ENCODE results near the gene TMEM38B.
"Not testable (repeated sequence)": the region's sequence is repeated elsewhere in the genome, so short reads cannot be mapped to it uniquely, and the experiment has no call there.

TMEM38B gene

GRCh38 chr9:105706156-105706555 lies 11.8 kb downstream of the TMEM38B start:
- Histone ChIP-seq H3K9ac (ENCODE audit: low read depth, low read length) (no peak overlapping the region), H3K4me1 (ENCODE audit: control insufficient read depth, insufficient read depth, low read length) (no peaks in the 10 kb centered on the region), H3K4me3 (ENCODE audit: low read depth, low read length) (no peak overlapping the region)

GRCh38 chr9:105708405-105708804 lies 14.1 kb downstream of the TMEM38B start:
- no peak overlapping the region for H3K4me3 ChIP-seq (ENCODE audit: low read depth, low read length)
- no peaks in the 10 kb centered on the region for H3K27me3 ChIP-seq (ENCODE audit: control insufficient read depth, insufficient read depth, low read length)
- H3K36me3 ChIP-seq (ENCODE audit: control insufficient read depth, insufficient read depth, low read length), result peaks cover 4% of the 10 kb centered on the region
- H3K9ac ChIP-seq (ENCODE audit: low read depth, low read length), result no peak overlapping the region
- H3K4me1 ChIP-seq (ENCODE audit: control insufficient read depth, insufficient read depth, low read length), result no peaks in the 10 kb centered on the region
- no peaks in the 10 kb centered on the region for H3K9me3 ChIP-seq (ENCODE audit: control insufficient read depth, insufficient read depth, low read length)

More at GRCh38 chr9:105706156-105706555, 11.8 kb downstream of the TMEM38B start:
- peaks cover 4% of the 10 kb centered on the region for H3K36me3 ChIP-seq (ENCODE audit: control insufficient read depth, insufficient read depth, low read length)
- no peaks in the 10 kb centered on the region for H3K27me3 ChIP-seq (ENCODE audit: control insufficient read depth, insufficient read depth, low read length)
- H3K9me3 ChIP-seq (ENCODE audit: control insufficient read depth, insufficient read depth, low read length), result no peaks in the 10 kb centered on the region

- H3K4me1 ChIP-seq (ENCODE audit: control insufficient read depth, insufficient read depth, low read length), result no peaks in the 10 kb centered on the region
- peaks cover 4% of the 10 kb centered on the region for H3K36me3 ChIP-seq (ENCODE audit: control insufficient read depth, insufficient read depth, low read length)
These were observed 16.3 kb downstream of the TMEM38B start for GRCh38 chr9:105710638-105711037.

GRCh38 chr9:105711867-105712266 lies 17.5 kb downstream of the TMEM38B start:
- Histone ChIP-seq H3K4me1 (ENCODE audit: control insufficient read depth, insufficient read depth, low read length) (no peaks in the 10 kb centered on the region), H3K9me3 (ENCODE audit: control insufficient read depth, insufficient read depth, low read length) (no peaks in the 10 kb centered on the region), H3K36me3 (ENCODE audit: control insufficient read depth, insufficient read depth, low read length) (peaks cover 4% of the 10 kb centered on the region), H3K27me3 (ENCODE audit: control insufficient read depth, insufficient read depth, low read length) (no peaks in the 10 kb centered on the region), H3K4me3 (ENCODE audit: low read depth, low read length) (no peak overlapping the region), H3K9ac (ENCODE audit: low read depth, low read length) (no peak overlapping the region)

More at GRCh38 chr9:105710638-105711037, 16.3 kb downstream of the TMEM38B start:
- Histone ChIP-seq H3K9ac (ENCODE audit: low read depth, low read length) (no peak overlapping the region), H3K27me3 (ENCODE audit: control insufficient read depth, insufficient read depth, low read length) (no peaks in the 10 kb centered on the region), H3K4me3 (ENCODE audit: low read depth, low read length) (no peak overlapping the region), H3K9me3 (ENCODE audit: control insufficient read depth, insufficient read depth, low read length) (no peaks in the 10 kb centered on the region)

GRCh38 chr9:105712297-105712696 lies 18.0 kb downstream of the TMEM38B start:
- Histone ChIP-seq H3K9ac (ENCODE audit: low read depth, low read length) (no peak overlapping the region), H3K27me3 (ENCODE audit: control insufficient read depth, insufficient read depth, low read length) (no peaks in the 10 kb centered on the region), H3K4me1 (ENCODE audit: control insufficient read depth, insufficient read depth, low read length) (no peaks in the 10 kb centered on the region), H3K9me3 (ENCODE audit: control insufficient read depth, insufficient read depth, low read length) (no peaks in the 10 kb centered on the region), H3K36me3 (ENCODE audit: control insufficient read depth, insufficient read depth, low read length) (peaks cover 4% of the 10 kb centered on the region), H3K4me3 (ENCODE audit: low read depth, low read length) (no peak overlapping the region)

GRCh38 chr9:105712773-105713172 lies 18.4 kb downstream of the TMEM38B start:
- Histone ChIP-seq H3K36me3 (ENCODE audit: control insufficient read depth, insufficient read depth, low read length) (peaks cover 4% of the 10 kb centered on the region), H3K9ac (ENCODE audit: low read depth, low read length) (no peak overlapping the region), H3K9me3 (ENCODE audit: control insufficient read depth, insufficient read depth, low read length) (no peaks in the 10 kb centered on the region), H3K4me1 (ENCODE audit: control insufficient read depth, insufficient read depth, low read length) (no peaks in the 10 kb centered on the region), H3K4me3 (ENCODE audit: low read depth, low read length) (no peak overlapping the region), H3K27me3 (ENCODE audit: control insufficient read depth, insufficient read depth, low read length) (no peaks in the 10 kb centered on the region)

- H3K27me3 ChIP-seq (ENCODE audit: control insufficient read depth, insufficient read depth, low read length), result no peaks in the 10 kb centered on the region
- no peaks in the 10 kb centered on the region for H3K4me1 ChIP-seq (ENCODE audit: control insufficient read depth, insufficient read depth, low read length)
- no peak overlapping the region for H3K9ac ChIP-seq (ENCODE audit: low read depth, low read length)
- H3K4me3 ChIP-seq (ENCODE audit: low read depth, low read length), result no peak overlapping the region
- H3K36me3 ChIP-seq (ENCODE audit: control insufficient read depth, insufficient read depth, low read length), result peaks cover 4% of the 10 kb centered on the region
- H3K9me3 ChIP-seq (ENCODE audit: control insufficient read depth, insufficient read depth, low read length), result no peaks in the 10 kb centered on the region
These were observed 19.1 kb downstream of the TMEM38B start for GRCh38 chr9:105713260-105714019.

GRCh38 chr9:105714020-105714331 lies 19.6 kb downstream of the TMEM38B start:
- Histone ChIP-seq H3K9me3 (ENCODE audit: control insufficient read depth, insufficient read depth, low read length) (no peaks in the 10 kb centered on the region), H3K36me3 (ENCODE audit: control insufficient read depth, insufficient read depth, low read length) (peaks cover 4% of the 10 kb centered on the region), H3K4me3 (ENCODE audit: low read depth, low read length) (no peak overlapping the region), H3K4me1 (ENCODE audit: control insufficient read depth, insufficient read depth, low read length) (no peaks in the 10 kb centered on the region), H3K9ac (ENCODE audit: low read depth, low read length) (no peak overlapping the region), H3K27me3 (ENCODE audit: control insufficient read depth, insufficient read depth, low read length) (no peaks in the 10 kb centered on the region)

- Histone ChIP-seq H3K4me1 (ENCODE audit: control insufficient read depth, insufficient read depth, low read length) (no peaks in the 10 kb centered on the region), H3K4me3 (ENCODE audit: low read depth, low read length) (no peak overlapping the region), H3K27me3 (ENCODE audit: control insufficient read depth, insufficient read depth, low read length) (no peaks in the 10 kb centered on the region), H3K9me3 (ENCODE audit: control insufficient read depth, insufficient read depth, low read length) (no peaks in the 10 kb centered on the region), H3K36me3 (ENCODE audit: control insufficient read depth, insufficient read depth, low read length) (no peaks in the 10 kb centered on the region), H3K9ac (ENCODE audit: low read depth, low read length) (no peak overlapping the region)
These were observed 21.8 kb downstream of the TMEM38B start for GRCh38 chr9:105716146-105716545.

- no peaks in the 10 kb centered on the region for H3K4me1 ChIP-seq (ENCODE audit: control insufficient read depth, insufficient read depth, low read length)
- H3K4me3 ChIP-seq (ENCODE audit: low read depth, low read length), result no peak overlapping the region
- H3K9ac ChIP-seq (ENCODE audit: low read depth, low read length), result no peak overlapping the region
- H3K27me3 ChIP-seq (ENCODE audit: control insufficient read depth, insufficient read depth, low read length), result no peaks in the 10 kb centered on the region
- no peaks in the 10 kb centered on the region for H3K36me3 ChIP-seq (ENCODE audit: control insufficient read depth, insufficient read depth, low read length)
- H3K9me3 ChIP-seq (ENCODE audit: control insufficient read depth, insufficient read depth, low read length), result no peaks in the 10 kb centered on the region
These were observed 27.8 kb downstream of the TMEM38B start for GRCh38 chr9:105722099-105722498.

- H3K4me3 ChIP-seq (ENCODE audit: low read depth, low read length), result no peak overlapping the region
- H3K27me3 ChIP-seq (ENCODE audit: control insufficient read depth, insufficient read depth, low read length), result no peaks in the 10 kb centered on the region
These were observed 31.0 kb downstream of the TMEM38B start for GRCh38 chr9:105725370-105725769.

GRCh38 chr9:105728230-105728629 lies 33.9 kb downstream of the TMEM38B start:
- not testable (repeated sequence) for H3K9ac ChIP-seq (ENCODE audit: low read depth, low read length); H3K9me3 ChIP-seq (ENCODE audit: control insufficient read depth, insufficient read depth, low read length); H3K4me3 ChIP-seq (ENCODE audit: low read depth, low read length); H3K27me3 ChIP-seq (ENCODE audit: control insufficient read depth, insufficient read depth, low read length); H3K36me3 ChIP-seq (ENCODE audit: control insufficient read depth, insufficient read depth, low read length); H3K4me1 ChIP-seq (ENCODE audit: control insufficient read depth, insufficient read depth, low read length)

More at GRCh38 chr9:105725370-105725769, 31.0 kb downstream of the TMEM38B start:
- no peaks in the 10 kb centered on the region for H3K4me1 ChIP-seq (ENCODE audit: control insufficient read depth, insufficient read depth, low read length)
- no peaks in the 10 kb centered on the region for H3K36me3 ChIP-seq (ENCODE audit: control insufficient read depth, insufficient read depth, low read length)
- no peak overlapping the region for H3K9ac ChIP-seq (ENCODE audit: low read depth, low read length)
- H3K9me3 ChIP-seq (ENCODE audit: control insufficient read depth, insufficient read depth, low read length), result no peaks in the 10 kb centered on the region

Data from iPS-15b (cell line).